Lung (tissue), 12 donors: Measurements from ENCODE around the gene TRABD2A. TPM values are rescaled to one million over a fixed set of nuclear protein-coding genes. Genes with fewer than 3 reads are reported as not detected.

Experiments used
- ATAC-seq: fragments of 200-7000 bp; cut with Tn5 transposase; one replicate; pipeline ENCODE4 v1.9.1; 2020; ENCODE audit warnings: moderate number of reproducible peaks; ENCODE audit not compliant: insufficient read depth, low FRiP score
- DNase-seq, 3 donors: peaks; one replicate each; pipeline ENCODE4 v3.0.0-alpha.2; 2013 to 2017
- H3K27ac ChIP-seq, 2 donors: one replicate each; pipeline ENCODE4 v1.5.1; 2013; ENCODE audit warnings: mild to moderate bottlenecking in 2 of 2, moderate library complexity in 2 of 2, control low read depth in 1 of 2, inconsistent platforms in 1 of 2, low read depth in 1 of 2, low read length in 1 of 2
- H3K27me3 ChIP-seq, 3 donors: one replicate each; pipeline ENCODE4 v1.5.1; 2013; ENCODE audit warnings: low read length in 2 of 3; ENCODE audit not compliant: control insufficient read depth in 3 of 3, insufficient read depth in 3 of 3
- H3K36me3 ChIP-seq, 4 donors: one replicate each; pipeline ENCODE4 v1.5.1; 2013; ENCODE audit warnings: low read length in 4 of 4, mild to moderate bottlenecking in 1 of 4, moderate library complexity in 1 of 4; ENCODE audit not compliant: control insufficient read depth in 4 of 4, insufficient read depth in 4 of 4
- H3K4me1 ChIP-seq, 5 donors: one replicate each; pipeline ENCODE4 v1.5.1; 2013; ENCODE audit warnings: low read length in 5 of 5, mild to moderate bottlenecking in 2 of 5, moderate library complexity in 1 of 5; ENCODE audit not compliant: control insufficient read depth in 5 of 5, insufficient read depth in 5 of 5
- H3K4me3 ChIP-seq: one replicate; pipeline ENCODE4 v1.5.1; 2013; ENCODE audit warnings: mild to moderate bottlenecking, control low read depth, moderate library complexity
- H3K9ac ChIP-seq, 2 donors: one replicate each; pipeline ENCODE4 v1.5.1; 2013; ENCODE audit warnings: low read length in 2 of 2, control low read depth in 1 of 2; ENCODE audit not compliant: insufficient read depth in 1 of 2
- H3K9me3 ChIP-seq, 4 donors: one replicate each; pipeline ENCODE4 v1.5.1; 2013; ENCODE audit warnings: low read length in 3 of 4, mild to moderate bottlenecking in 1 of 4, moderate library complexity in 1 of 4; ENCODE audit not compliant: control insufficient read depth in 4 of 4, insufficient read depth in 3 of 4
- WGBS, 2 donors: extraction: QIAGEN DNeasy Blood & Tissue Kit; methylation state at CpG; one replicate each; pipeline ENCODE4 v1.1.7; 2013; 5-methylcytosine and 5-hydroxymethylcytosine counted together
- polyA plus RNA-seq, 2 donors: library from polyadenylated mRNA; stranded (reverse); fragments of 200-250 nt; gene quantifications; one replicate each; pipeline ENCODE4 v1.2.1, GENCODE V29; 2013
- total RNA-seq, 2 donors: library from RNA; depleted of rRNA in 1 of 2; stranded (reverse); fragments of >200 nt in 1 of 2; gene quantifications; one replicate each; pipeline ENCODE4 v1.2.1, GENCODE V29; 2014 to 2021
- TF ChIP-seq, protein P1 (sequence below): IDR thresholded peaks from 2 replicates; pipeline ENCODE4 v1.5.1; 2012; ENCODE audit warnings: mild to moderate bottlenecking; ENCODE audit errors: control extremely low read depth, extremely low read depth
- donor health status: control.
- donor health status: control.
- donor health status: Bipolar disorder and iron deficiency.
- donor health status: healthy.
- donor health status: DM: yes; HTN: yes; CAD: no.

TRABD2A gene
- total and polyA plus RNA-seq, 4 donors: 1.9 to 3.1 (median 2.3) TPM

DNA sequence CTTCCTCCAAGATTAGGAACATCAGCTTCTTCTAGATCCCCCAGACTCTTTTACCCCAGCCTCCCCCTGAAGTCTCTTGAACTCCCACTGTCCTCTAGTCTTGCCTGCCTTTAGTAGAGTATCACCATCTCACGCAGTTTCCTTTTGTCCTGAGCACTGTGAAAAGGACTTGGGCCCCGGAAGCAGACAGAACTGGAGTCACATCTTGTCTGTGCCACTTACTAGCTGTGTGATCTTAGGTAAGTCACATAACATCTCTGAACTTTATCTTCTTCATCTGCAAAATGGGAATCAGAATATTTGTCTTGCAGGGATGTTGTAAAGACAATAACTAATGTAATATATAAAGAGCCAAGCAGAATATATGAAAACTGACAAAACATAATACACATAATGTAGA, 8.4 kb upstream of the TRABD2A start:
- peak overlapping the region in 1 of 2 donors; percentile 4 for H3K9ac ChIP-seq
- H3K4me3 ChIP-seq: no peak overlapping the region

DNA sequence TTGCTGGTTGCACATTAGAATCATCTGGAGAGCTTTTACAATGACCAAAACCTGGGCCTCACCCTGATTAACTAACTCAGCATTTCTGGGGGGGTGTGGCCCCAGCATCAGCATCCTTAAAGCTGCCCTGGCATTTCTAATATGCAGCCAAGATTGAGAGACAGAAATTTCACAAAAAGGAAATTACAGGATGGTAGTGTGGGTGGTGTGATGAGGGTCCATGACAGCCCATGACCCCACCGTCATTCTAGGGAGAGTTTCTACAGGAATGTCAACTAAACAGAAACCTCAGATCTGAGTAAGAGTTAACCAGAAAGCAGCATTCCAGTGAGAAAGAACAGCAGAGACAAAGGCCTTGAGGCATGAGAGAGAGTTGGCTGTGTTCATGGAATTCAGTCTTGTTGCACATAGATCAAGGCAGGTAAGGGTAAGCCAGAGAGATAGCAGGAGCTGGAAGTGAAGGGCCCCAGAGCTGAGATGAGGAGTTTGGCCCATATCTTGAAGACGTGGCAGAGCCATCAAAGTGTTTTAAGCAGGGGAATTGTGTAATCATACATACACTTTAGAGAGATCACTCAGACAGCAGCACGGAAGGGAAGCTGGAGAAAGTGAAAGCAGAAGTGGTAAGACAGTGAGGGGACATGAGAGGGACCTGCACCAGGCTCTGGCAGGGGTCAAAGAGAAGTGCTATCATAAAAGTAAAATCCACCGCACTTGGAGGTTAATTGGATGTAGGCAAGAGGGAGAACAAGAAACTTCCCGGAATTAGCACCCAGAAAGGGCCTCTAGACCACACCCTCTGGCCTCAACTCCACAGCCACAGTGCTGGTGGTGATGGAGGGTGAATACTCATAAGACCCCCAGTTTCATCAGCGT, 7.8 kb upstream of the TRABD2A start:
- TF ChIP-seq, protein P1, sequence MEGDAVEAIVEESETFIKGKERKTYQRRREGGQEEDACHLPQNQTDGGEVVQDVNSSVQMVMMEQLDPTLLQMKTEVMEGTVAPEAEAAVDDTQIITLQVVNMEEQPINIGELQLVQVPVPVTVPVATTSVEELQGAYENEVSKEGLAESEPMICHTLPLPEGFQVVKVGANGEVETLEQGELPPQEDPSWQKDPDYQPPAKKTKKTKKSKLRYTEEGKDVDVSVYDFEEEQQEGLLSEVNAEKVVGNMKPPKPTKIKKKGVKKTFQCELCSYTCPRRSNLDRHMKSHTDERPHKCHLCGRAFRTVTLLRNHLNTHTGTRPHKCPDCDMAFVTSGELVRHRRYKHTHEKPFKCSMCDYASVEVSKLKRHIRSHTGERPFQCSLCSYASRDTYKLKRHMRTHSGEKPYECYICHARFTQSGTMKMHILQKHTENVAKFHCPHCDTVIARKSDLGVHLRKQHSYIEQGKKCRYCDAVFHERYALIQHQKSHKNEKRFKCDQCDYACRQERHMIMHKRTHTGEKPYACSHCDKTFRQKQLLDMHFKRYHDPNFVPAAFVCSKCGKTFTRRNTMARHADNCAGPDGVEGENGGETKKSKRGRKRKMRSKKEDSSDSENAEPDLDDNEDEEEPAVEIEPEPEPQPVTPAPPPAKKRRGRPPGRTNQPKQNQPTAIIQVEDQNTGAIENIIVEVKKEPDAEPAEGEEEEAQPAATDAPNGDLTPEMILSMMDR: no peak
- peak overlapping the region; percentile 4 to 66 for H3K9ac ChIP-seq
- H3K27me3 ChIP-seq: no peaks in the 10 kb centered on the region
- H3K4me3 ChIP-seq: no peak overlapping the region
- WGBS, 2 donors: 12 to 18% methylated on average over 6 of the region's 6 CpGs
- ATAC-seq (peak; percentile 89), DNase-seq (peak; percentile 55 to 87 (median 73))
- H3K36me3 ChIP-seq: no peaks in the 10 kb centered on the region
- peaks cover 0 to 11% (median 0%) of the 10 kb centered on the region in 5 donors for H3K4me1 ChIP-seq
- H3K9me3 ChIP-seq: no peaks in the 10 kb centered on the region
- H3K27ac ChIP-seq: peak overlapping the region in 1 of 2 donors; percentile 57

More for the DNA sequence above, 8.4 kb upstream of the TRABD2A start:
- WGBS, 2 donors: 93 to 96% methylated on average over 2 of the region's 2 CpGs
- H3K4me1 ChIP-seq: peaks cover 0 to 11% (median 0%) of the 10 kb centered on the region in 5 donors
- DNase-seq (no peak), ATAC-seq (no peak)
- H3K9me3 ChIP-seq: no peaks in the 10 kb centered on the region
- H3K36me3 ChIP-seq: no peaks in the 10 kb centered on the region
- peak overlapping the region in 1 of 2 donors; percentile 57 for H3K27ac ChIP-seq
- TF ChIP-seq, protein P1: no peak
- H3K27me3 ChIP-seq: no peaks in the 10 kb centered on the region

DNA sequence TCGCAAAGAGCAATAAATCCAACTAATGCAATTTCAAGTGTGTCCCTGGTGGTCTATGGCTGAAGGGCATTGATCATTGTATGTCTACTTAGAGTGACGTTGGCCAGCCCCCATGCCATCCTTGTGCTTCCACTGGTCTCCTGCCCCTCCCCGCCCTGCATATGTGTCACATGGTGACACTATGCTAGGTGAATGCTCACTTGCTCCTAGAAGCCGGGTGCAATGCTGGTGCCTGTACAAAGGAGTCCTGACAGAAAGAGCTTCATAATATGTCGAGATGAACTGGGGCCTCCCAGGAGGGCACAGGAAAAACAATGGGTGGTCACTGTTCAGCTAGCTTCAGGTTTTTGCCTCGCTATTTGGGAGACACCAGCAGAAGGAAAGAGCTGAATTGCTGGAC, 5.9 kb upstream of the TRABD2A start:
- ATAC-seq: no peak
- 97% methylated on average over 6 of the region's 6 CpGs for whole genome bisulfite sequencing, 2 donors

More for the DNA sequence above, 5.9 kb upstream of the TRABD2A start:
- H3K9me3 ChIP-seq: no peaks in the 10 kb centered on the region
- H3K36me3 ChIP-seq: no peaks in the 10 kb centered on the region
- H3K4me3 ChIP-seq: no peak overlapping the region
- TF ChIP-seq, protein P1: no peak
- peaks cover 0 to 17% (median 0%) of the 10 kb centered on the region in 5 donors for H3K4me1 ChIP-seq
- H3K9ac ChIP-seq: no peak overlapping the region
- peaks cover 0 to 6% (median 4%) of the 10 kb centered on the region in 3 donors for H3K27me3 ChIP-seq
- H3K27ac ChIP-seq: no peak overlapping the region
- no peak for DNase-seq
